HCEC 1CT (cell line): ENCODE measurements around the gene PLD5.
"Not testable (repeated sequence)": the region's sequence is repeated elsewhere in the genome, so short reads cannot be mapped to it uniquely, and the experiment has no call there.

ENCODE experiments used
- DNase-seq: peaks from one replicate; pipeline ENCODE4 v3.0.0-alpha.2; 2017

Gene PLD5

GRCh38 chr1:242416657-242417056 lies 107.8 kb downstream of the PLD5 start:
- DNase-seq: no peak

GRCh38 chr1:242412921-242413320 lies 111.6 kb downstream of the PLD5 start:
- DNase-seq: no peak

- no peak for DNase-seq
Measured at GRCh38 chr1:242411901-242412300, 112.6 kb downstream of the PLD5 start.

- DNase-seq: no peak
Measured at GRCh38 chr1:242405947-242406346, 118.5 kb downstream of the PLD5 start.

GRCh38 chr1:242404296-242404695 lies 120.2 kb downstream of the PLD5 start:
- no peak for DNase-seq

GRCh38 chr1:242402956-242403355 lies 121.5 kb downstream of the PLD5 start:
- DNase-seq: no peak

- DNase-seq: no peak
Measured at GRCh38 chr1:242401937-242402336, 122.6 kb downstream of the PLD5 start.

GRCh38 chr1:242398351-242398750 lies 126.1 kb downstream of the PLD5 start:
- no peak for DNase-seq

GRCh38 chr1:242391896-242392295 lies 132.6 kb downstream of the PLD5 start:
- no peak for DNase-seq

- not testable (repeated sequence) for DNase-seq
Measured at GRCh38 chr1:242376121-242376520, 148.4 kb downstream of the PLD5 start.

GRCh38 chr1:242350446-242350845 lies 174.1 kb downstream of the PLD5 start:
- DNase-seq: not testable (repeated sequence)

GRCh38 chr1:242349636-242350035 lies 174.9 kb downstream of the PLD5 start:
- DNase-seq: no peak

- DNase-seq: not testable (repeated sequence)
Measured at GRCh38 chr1:242330865-242331264, 193.6 kb downstream of the PLD5 start.

- not testable (repeated sequence) for DNase-seq
Measured at GRCh38 chr1:242327381-242327780, 197.1 kb downstream of the PLD5 start.

GRCh38 chr1:242321981-242322380 lies 202.5 kb downstream of the PLD5 start:
- not testable (repeated sequence) for DNase-seq

- DNase-seq: no peak
Measured at GRCh38 chr1:242318140-242318539, 206.4 kb downstream of the PLD5 start.

- not testable (repeated sequence) for DNase-seq
Measured at GRCh38 chr1:242314865-242315264, 209.6 kb downstream of the PLD5 start.

- DNase-seq: not testable (repeated sequence)
Measured at GRCh38 chr1:242314085-242314649, 210.3 kb downstream of the PLD5 start.

- DNase-seq: not testable (repeated sequence)
Measured at GRCh38 chr1:242308681-242309080, 215.8 kb downstream of the PLD5 start.

- not testable (repeated sequence) for DNase-seq
Measured at GRCh38 chr1:242293781-242294180, 230.7 kb downstream of the PLD5 start.

- not testable (repeated sequence) for DNase-seq
Measured at GRCh38 chr1:242288067-242288466, 236.4 kb downstream of the PLD5 start.

- DNase-seq: not testable (repeated sequence)
Measured at GRCh38 chr1:242282758-242283485, 241.6 kb downstream of the PLD5 start.

- DNase-seq: not testable (repeated sequence)
Measured at GRCh38 chr1:242278406-242278805, 246.1 kb downstream of the PLD5 start.

- DNase-seq: not testable (repeated sequence)
Measured at GRCh38 chr1:242276769-242277168, 247.7 kb downstream of the PLD5 start.

- DNase-seq: not testable (repeated sequence)
Measured at GRCh38 chr1:242267004-242267403, 257.5 kb downstream of the PLD5 start.
